GM18858 (cell line): Measurements from ENCODE around the gene SLC3A2.
"Not testable (repeated sequence)": the region's sequence is repeated elsewhere in the genome, so short reads cannot be mapped to it uniquely, and the experiment has no call there.

Experiments used
- ATAC-seq: cut with Tn5 transposase; IDR thresholded peaks from one replicate; pipeline ENCODE4 v1.9.1; 2021; ENCODE audit not compliant: unreplicated experiment

Gene SLC3A2

GRCh38 chr11:62926680-62927455 lies 46.2 kb downstream of the SLC3A2 start:
- ATAC-seq = no peak

GRCh38 chr11:62928011-62928410 lies 47.3 kb downstream of the SLC3A2 start:
- ATAC-seq = no peak

GRCh38 chr11:62930157-62930556 lies 49.5 kb downstream of the SLC3A2 start:
- ATAC-seq = no peak

GRCh38 chr11:62930666-62931065 lies 50.0 kb downstream of the SLC3A2 start:
- ATAC-seq = no peak

- no peak for ATAC-seq
Observed at GRCh38 chr11:62931499-62932278, 51.0 kb downstream of the SLC3A2 start.

- ATAC-seq = no peak
Observed at GRCh38 chr11:62933285-62933684, 52.6 kb downstream of the SLC3A2 start.

GRCh38 chr11:62933750-62934495 lies 53.2 kb downstream of the SLC3A2 start:
- ATAC-seq = no peak

GRCh38 chr11:62934496-62934785 lies 53.7 kb downstream of the SLC3A2 start:
- no peak for ATAC-seq

- ATAC-seq = not testable (repeated sequence)
Observed at GRCh38 chr11:62937528-62937927, 56.8 kb downstream of the SLC3A2 start.
